GM19468 (cell line): ENCODE results near the gene TBC1D32.
A peak's percentile ranks its signal among the peaks of the same experiment; 100 is the strongest.
"Not testable (repeated sequence)": the region's sequence is repeated elsewhere in the genome, so short reads cannot be mapped to it uniquely, and the experiment has no call there.

Experiments
- ATAC-seq: cut with Tn5 transposase; IDR thresholded peaks from one replicate; pipeline ENCODE4 v1.9.1; 2021; ENCODE audit warnings: mild to moderate bottlenecking, moderate library complexity, moderate number of reproducible peaks; ENCODE audit not compliant: unreplicated experiment; ENCODE audit errors: extremely low read depth

Gene TBC1D32

DNA sequence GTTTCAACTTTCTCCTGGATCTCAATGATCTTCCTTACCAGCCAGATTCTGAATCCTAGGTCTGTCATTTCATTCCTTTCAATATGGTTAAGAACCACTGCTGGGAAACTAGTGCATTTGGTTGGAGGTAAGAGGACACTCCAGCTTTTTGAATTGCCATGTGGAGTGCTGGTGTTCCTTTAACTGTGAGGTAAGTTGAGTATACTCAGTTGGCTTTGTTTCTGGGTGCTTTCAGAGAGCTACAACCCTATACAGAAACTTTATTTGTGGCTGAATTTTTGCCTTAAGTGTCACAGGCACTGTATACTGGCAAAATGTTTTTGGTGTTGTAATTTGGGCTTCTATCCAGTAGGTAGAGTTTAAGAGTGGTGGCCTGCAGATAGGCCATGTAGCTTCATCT lies 175.8 kb downstream of the TBC1D32 start:
- no peak for ATAC-seq

DNA sequence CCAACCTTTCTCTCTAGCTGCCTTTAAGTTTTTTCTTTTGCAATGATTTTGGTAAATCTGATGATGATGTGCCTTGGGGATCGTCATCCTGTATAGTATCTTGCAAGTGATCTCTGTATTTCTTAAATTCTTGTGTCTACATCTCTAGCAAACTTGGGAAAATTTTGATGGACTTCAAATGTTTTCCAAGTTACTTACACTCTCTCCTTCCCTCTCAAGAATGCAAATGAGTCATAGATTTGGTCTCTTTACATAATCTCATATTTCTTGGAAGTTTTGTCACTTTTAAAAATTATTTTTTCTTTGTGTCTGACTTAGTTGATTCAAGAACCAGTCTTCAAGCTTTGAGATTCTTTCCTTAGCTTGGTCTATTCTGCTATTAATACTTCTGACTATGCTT lies 176.4 kb downstream of the TBC1D32 start:
- no peak for ATAC-seq

- ATAC-seq: no peak
Measured at GRCh38 chr6:121143476-121143875, 190.8 kb downstream of the TBC1D32 start.

DNA sequence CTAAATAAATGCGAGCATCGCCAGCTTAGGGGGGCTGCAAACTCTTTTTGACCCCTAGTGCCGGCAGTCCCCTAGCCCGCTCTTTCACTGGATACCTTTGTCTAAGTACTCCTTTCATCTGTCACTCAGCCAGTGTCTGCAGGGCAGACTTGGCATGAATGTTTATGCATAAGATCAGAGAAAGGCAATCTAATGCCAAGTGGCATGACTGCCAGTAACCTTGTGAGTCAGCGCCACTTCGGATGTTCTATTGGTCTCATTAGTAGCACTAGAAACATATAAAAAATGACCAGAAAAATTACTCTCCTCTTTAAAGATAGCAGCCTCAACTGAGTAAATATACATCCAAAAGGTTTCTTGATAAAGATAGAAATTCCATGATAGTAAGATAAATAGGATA lies 192.2 kb downstream of the TBC1D32 start:
- no peak for ATAC-seq

GRCh38 chr6:121135425-121135824 lies 198.9 kb downstream of the TBC1D32 start:
- no peak for ATAC-seq

DNA sequence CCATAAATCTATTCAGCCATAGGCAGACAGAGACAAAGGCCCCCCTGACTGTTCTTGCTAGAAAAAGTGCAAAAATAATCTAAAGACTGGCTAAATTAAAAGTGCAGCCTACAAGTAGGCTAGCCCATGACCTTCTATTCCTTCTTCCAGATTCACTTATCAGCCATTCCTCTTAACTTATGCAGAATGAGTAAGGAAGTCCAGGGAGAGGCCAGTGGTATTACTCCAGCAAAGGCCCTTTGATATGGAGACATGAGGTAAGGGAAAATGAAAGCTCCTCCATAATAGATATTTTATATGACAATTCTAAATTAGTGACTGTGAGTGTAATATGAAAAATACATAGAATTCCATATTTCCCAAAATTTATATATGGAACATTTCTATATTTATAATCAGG lies 199.4 kb downstream of the TBC1D32 start:
- no peak for ATAC-seq

- no peak for ATAC-seq
Measured at GRCh38 chr6:121124600-121124999, 209.7 kb downstream of the TBC1D32 start.

GRCh38 chr6:121112356-121112755 lies 221.9 kb downstream of the TBC1D32 start:
- no peak for ATAC-seq

DNA sequence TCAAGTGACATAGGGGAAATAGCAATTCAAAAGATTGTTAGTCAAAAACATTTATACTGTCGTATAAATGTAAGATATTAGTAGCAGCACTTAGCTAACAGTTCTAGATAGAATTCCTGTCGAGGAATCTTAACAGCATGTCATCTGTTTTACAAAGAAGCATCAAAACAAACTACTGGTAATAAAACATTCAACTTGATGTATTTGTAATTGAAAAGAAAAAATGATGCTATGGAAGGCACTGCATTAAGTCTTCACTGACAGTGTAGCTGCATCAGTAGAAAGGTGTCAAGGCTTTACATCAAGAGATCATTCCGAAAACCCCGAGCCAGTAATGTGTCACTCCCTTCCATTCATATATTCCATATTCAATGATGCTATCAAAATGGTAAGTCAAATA lies 223.5 kb downstream of the TBC1D32 start:
- no peak for ATAC-seq

GRCh38 chr6:121106962-121107361 lies 227.3 kb downstream of the TBC1D32 start:
- ATAC-seq: no peak

DNA sequence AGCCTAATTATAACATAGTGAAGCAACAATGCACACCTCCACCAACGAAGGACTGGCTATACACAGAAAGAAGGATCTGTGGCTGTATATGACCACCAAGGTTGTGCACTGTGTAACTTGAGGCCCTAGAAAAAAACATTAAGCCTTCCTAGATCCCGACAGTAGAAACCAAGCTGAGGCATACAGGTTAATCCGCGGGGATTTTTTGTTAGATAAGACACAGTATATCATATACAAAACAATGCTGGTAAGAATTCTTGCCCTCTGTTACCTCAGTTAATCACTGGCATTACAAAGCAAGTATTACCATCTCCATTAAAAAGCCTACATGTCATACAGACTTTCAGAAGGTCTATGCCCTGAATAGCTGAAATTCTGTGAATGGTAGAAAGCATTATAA lies 228.8 kb downstream of the TBC1D32 start:
- ATAC-seq: no peak

- no peak for ATAC-seq
Measured at GRCh38 chr6:121093928-121094327, 240.4 kb downstream of the TBC1D32 start.

DNA sequence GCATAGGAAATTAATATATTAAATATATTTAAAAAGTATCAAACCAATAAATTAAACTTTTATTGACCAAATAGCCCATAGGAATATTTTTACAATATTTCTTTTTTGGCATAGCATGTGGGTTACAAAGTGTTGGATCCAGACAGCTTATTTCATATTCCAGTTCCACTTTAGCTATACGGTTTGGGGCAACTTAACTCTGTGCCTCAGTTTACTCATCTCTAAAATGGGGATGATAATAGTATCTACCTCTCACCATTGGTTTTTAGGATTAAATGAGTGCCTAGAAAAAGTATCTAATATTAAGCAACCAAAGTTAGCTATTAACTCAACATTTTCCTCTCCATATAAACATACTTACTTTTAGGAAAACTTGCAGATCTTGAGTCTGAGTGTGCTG lies 243.8 kb downstream of the TBC1D32 start:
- no peak for ATAC-seq

DNA sequence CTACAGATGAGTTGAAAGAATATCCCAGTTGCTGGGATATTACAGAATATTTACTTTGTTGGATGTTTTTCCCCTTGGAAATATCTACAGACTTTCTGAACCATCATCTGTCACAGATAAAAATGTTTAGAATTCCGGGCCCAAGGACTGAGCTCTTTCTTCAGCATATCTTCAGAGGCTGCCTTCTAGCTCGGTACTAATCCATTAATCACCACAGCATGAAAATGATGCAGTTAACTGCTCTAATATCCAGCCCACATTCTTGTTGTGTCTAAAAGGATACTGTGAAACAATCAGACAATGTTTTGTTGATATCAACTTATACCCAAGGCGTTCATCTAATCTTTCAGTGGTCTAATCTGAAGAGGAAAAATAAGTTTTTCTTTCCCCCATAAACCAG lies 247.4 kb downstream of the TBC1D32 start:
- ATAC-seq: no peak

DNA sequence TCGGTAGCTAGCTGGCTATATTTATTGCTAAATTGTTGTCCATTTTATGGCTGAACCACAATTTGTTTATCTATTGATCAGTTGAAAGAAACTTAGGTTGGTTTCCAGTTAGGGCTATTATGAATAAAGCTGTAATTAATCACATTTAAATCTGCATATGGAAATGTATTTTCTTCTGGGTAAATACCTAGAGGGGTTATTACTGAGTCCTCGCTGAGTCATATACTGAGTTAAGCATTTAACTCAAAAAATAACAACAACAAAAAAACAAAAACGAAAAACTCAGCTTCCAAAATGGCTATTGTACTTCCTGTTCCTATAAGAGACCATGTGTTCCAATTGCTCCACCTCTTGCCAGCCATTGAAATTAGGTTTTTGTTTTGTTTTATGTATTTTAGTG lies 258.2 kb downstream of the TBC1D32 start:
- no peak for ATAC-seq

DNA sequence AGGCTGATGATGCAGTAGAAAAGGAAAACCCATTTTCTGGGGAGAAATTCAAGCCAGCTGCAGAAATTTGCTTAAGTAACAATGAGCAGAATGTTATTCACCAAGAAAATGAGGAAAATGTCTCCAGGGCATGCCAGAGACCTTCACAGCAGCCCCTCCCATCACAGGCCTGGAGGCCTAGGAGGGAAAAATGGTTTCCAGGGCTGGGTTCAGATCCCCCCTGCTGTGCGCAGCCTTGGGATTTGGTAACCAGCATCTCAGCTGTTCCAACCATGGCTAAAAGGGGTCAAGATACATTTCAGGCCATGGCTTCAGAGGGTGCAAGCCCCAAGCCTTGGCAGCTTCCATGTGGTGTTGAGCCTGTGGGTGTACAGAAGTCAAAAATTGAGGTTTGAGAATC lies 265.5 kb downstream of the TBC1D32 start:
- not testable (repeated sequence) for ATAC-seq

DNA sequence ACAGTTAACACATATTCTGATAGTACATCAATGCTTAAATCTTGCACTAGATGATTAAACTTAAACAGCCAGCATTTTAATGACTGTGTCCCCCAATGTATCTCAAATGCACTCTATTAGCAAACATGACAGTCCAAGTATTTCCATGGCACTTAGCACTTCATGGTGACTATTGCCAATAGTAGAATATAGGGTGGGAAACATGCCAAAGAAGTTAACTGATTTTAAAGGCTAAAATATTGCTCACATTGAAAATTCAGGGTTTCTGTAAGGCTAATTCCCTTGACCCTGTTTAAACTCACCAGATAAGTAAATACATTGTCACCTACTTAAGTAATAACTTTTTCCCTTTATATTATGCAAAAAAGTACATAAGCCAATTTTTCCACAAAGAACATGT lies 266.9 kb downstream of the TBC1D32 start:
- ATAC-seq: no peak

DNA sequence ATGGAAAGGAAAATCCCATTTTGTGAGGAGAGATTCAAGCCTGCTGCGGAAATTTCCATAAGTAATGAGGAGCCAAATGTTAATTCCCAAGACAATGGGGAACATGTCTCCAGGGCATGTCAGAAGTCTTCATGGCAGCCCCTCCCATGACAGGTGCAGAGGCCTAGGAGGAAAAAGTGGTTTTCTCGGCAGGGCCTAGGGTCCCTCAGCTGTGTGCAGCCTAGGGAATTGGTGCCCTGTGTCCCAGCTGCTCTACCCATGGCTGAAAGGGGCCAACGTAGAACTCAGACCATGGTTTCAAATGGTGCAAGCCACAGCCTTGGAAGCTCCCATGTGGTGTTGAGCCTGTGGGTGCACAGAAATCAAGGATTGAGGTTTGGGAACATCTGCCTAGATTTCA lies 269.9 kb downstream of the TBC1D32 start:
- ATAC-seq: no peak

DNA sequence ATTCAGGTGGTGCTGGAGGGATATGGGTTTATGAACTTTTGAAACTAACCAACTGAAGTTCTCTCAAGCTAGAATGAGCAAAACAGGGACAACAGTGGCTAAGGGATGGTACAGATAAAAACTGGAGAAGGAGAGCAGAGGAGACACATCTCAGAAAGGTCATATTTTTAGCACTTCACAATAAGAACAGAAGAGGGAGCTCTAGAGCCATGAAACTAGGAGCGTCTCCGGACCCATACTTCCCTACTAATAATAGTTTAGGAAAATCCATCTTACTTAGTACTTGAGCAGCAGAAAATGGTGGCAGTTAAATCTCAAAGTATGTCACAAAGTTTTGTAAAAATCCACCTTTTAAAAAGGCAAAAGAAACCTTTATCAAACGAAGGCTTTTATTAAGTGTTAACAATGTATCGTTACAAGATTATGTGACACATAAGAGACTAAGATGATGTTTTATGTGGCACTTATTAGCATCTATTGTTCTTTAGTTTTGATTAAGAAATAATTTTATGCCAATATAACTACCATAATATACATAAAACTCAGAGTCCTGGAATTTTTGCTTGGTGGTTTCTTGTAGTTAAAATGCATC lies 278.6 kb downstream of the TBC1D32 start:
- ATAC-seq: peak; percentile 79

- not testable (repeated sequence) for ATAC-seq
Measured at GRCh38 chr6:121048593-121048992, 285.7 kb downstream of the TBC1D32 start.

- not testable (repeated sequence) for ATAC-seq
Measured at GRCh38 chr6:121044905-121045304, 289.4 kb downstream of the TBC1D32 start.

GRCh38 chr6:121043706-121044105 lies 290.6 kb downstream of the TBC1D32 start:
- not testable (repeated sequence) for ATAC-seq

DNA sequence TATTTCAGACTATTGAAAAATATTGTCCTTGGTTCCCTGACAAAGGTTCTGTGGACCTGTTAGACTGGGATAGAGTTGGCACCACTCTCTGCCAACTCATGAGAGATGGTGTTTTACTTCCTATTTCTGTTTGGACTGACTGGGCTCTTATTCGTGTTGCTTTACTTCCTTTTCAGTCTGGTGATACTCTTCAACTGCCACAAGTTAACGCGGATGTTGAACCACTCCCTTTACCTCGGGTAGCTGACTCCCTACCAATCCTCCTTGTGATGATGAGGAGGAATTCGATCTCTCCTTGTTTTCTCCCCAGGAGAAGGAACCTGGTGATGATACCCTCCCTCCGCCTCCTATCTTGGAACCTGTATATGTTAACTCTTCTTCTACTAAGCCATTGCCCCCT lies 291.1 kb downstream of the TBC1D32 start:
- not testable (repeated sequence) for ATAC-seq
